K562 (cell line): Measurements from ENCODE around the gene TMEM63A. TPM values are rescaled to one million over a fixed set of nuclear protein-coding genes. Genes with fewer than 3 reads are reported as not detected.

ENCODE experiments used
- CHD1 ChIP-seq: fragments of 200-600 bp; sonication (generic); IDR thresholded peaks from one replicate; pipeline ENCODE4 v1.6.1; 2012; ENCODE audit warnings: mild to moderate bottlenecking, moderate library complexity, low read length, inconsistent platforms
- CHD2 ChIP-seq: IDR thresholded peaks from 2 replicates; pipeline ENCODE4 v1.6.1; 2011; ENCODE audit warnings: low read depth, low read length
- DDX20 ChIP-seq: fragments of 450-650 bp; IDR thresholded peaks from 2 replicates; pipeline ENCODE4 v1.6.1; 2016; ENCODE audit warnings: missing genetic modification characterization, low read depth, mild to moderate bottlenecking, missing compliant biosample characterization, moderate library complexity
- ELF2 ChIP-seq: fragments of 250-450 bp; sonication (Bioruptor Pico); IDR thresholded peaks from 2 replicates; pipeline ENCODE4 v1.5.0; 2021; ENCODE audit warnings: mild to moderate bottlenecking
- EP300 ChIP-seq: IDR thresholded peaks from 2 replicates; pipeline ENCODE4 v1.6.1; 2012; ENCODE audit warnings: low read length, improper control_type of control experiment
- EP400 ChIP-seq: fragments of 450-650 bp; IDR thresholded peaks from 2 replicates; pipeline ENCODE4 v1.6.1; 2017; ENCODE audit warnings: antibody characterized with exemption, mild to moderate bottlenecking, moderate library complexity
- FOXA1 ChIP-seq: fragments of 450-650 bp; IDR thresholded peaks from 2 replicates; pipeline ENCODE4 v1.6.1; 2016; ENCODE audit warnings: mild to moderate bottlenecking, borderline replicate concordance
- GABPB1 ChIP-seq: sonication (generic); formaldehyde crosslinking; IDR thresholded peaks from 2 replicates; pipeline ENCODE4 v1.8.0; 2022; ENCODE audit warnings: mild to moderate bottlenecking, missing genetic modification reagents
- HDAC1 ChIP-seq, 2 experiments: fragments of 450-650 bp; IDR thresholded peaks; 2 replicates each; pipeline ENCODE4 v1.6.1; 2016 to 2017; ENCODE audit warnings: inconsistent platforms in 1 of 2, mild to moderate bottlenecking in 1 of 2, moderate library complexity in 1 of 2
- HEY1 ChIP-seq: fragments of 250-450 bp; sonication (Bioruptor Pico); IDR thresholded peaks from 2 replicates; pipeline ENCODE4 v1.5.0; 2020; ENCODE audit warnings: mild to moderate bottlenecking, moderate library complexity, borderline replicate concordance
- HNRNPL ChIP-seq: fragments of 200-400 bp; formaldehyde crosslinking; IDR thresholded peaks from 2 replicates; pipeline ENCODE4 v1.6.1; 2017; ENCODE audit warnings: low read depth, mild to moderate bottlenecking, low read length
- MIER1 ChIP-seq: fragments of 450-650 bp; IDR thresholded peaks from 2 replicates; pipeline ENCODE4 v1.6.1; 2016; ENCODE audit warnings: antibody characterized with exemption, mild to moderate bottlenecking, low read depth
- NFIC ChIP-seq: fragments of 450-650 bp; IDR thresholded peaks from 2 replicates; pipeline ENCODE4 v1.6.1; 2017; ENCODE audit warnings: mild to moderate bottlenecking, inconsistent platforms
- RUNX1 ChIP-seq: sonication (generic); IDR thresholded peaks from 2 replicates; pipeline ENCODE4 v1.6.1; 2016; ENCODE audit warnings: antibody characterized with exemption, low read depth
- SREBF2 ChIP-seq: sonication (generic); formaldehyde crosslinking; IDR thresholded peaks from 2 replicates; pipeline ENCODE4 v1.4.0; 2020; ENCODE audit warnings: mild to moderate bottlenecking, missing genetic modification reagents
- SRSF1 ChIP-seq: fragments of 200-400 bp; formaldehyde crosslinking; IDR thresholded peaks from 2 replicates; pipeline ENCODE4 v1.6.1; 2017; ENCODE audit warnings: mild to moderate bottlenecking, low read depth, low read length, moderate library complexity
- TBL1XR1 ChIP-seq, 2 experiments: IDR thresholded peaks; 2 replicates each; pipeline ENCODE4 v1.6.1; 2012; ENCODE audit warnings: improper control_type of control experiment in 2 of 2, low read length in 2 of 2, mild to moderate bottlenecking in 1 of 2
- TCF3 ChIP-seq: sonication (generic); formaldehyde crosslinking; IDR thresholded peaks from 2 replicates; pipeline ENCODE4 v1.4.0; 2020; ENCODE audit warnings: mild to moderate bottlenecking, missing genetic modification reagents
- ZNF217 ChIP-seq: sonication (generic); formaldehyde crosslinking; IDR thresholded peaks from 2 replicates; pipeline ENCODE4 v1.8.0; 2022; ENCODE audit warnings: mild to moderate bottlenecking, missing genetic modification reagents
- ZNF347 ChIP-seq: fragments of 450-650 bp; formaldehyde crosslinking; IDR thresholded peaks from 2 replicates; pipeline ENCODE4 v1.4.0; 2020; ENCODE audit warnings: low read depth, mild to moderate bottlenecking, moderate library complexity
- ZNF551 ChIP-seq: fragments of 250-450 bp; sonication (Bioruptor Pico); IDR thresholded peaks from 2 replicates; pipeline ENCODE4 v1.5.0; 2021; ENCODE audit warnings: mild to moderate bottlenecking, moderate library complexity
- polyA plus RNA-seq, 8 experiments: library from polyadenylated mRNA; depleted of rRNA in 4 of 8; stranded (reverse) in 5 of 8; unstranded in 3 of 8; fragments of >200 nt; fragmentation: Nextera tagmentation in 2 of 8; fragmentation: Illumina TruSeq in 1 of 8; extraction: Ambion mirVana in 2 of 8; extraction: Trizol in 1 of 8; gene quantifications; 2 replicates each; pipeline versions ENCODE4 v1.2.1 to v1.2.3, GENCODE V29; 2011 to 2014; ENCODE audit warnings: inconsistent platforms in 1 of 8, missing spikeins in 1 of 8
- total RNA-seq, 7 experiments: library from RNA; depleted of rRNA in 6 of 7; stranded (reverse); fragments of >200 nt in 6 of 7; fragmentation: Illumina TruSeq in 2 of 7; extraction: Trizol in 2 of 7; gene quantifications; 2 replicates each; pipeline versions ENCODE4 v1.2.1 to v1.2.3, GENCODE V29; 2011 to 2021; ENCODE audit warnings: low replicate concordance in 1 of 7
- TF ChIP-seq, protein P1 (sequence below): sonication (generic); formaldehyde crosslinking; IDR thresholded peaks from 2 replicates; pipeline ENCODE4 v1.9.0; 2022; ENCODE audit warnings: mild to moderate bottlenecking, missing genetic modification reagents
- TF ChIP-seq, protein P2 (sequence below): fragments of 450-650 bp; formaldehyde crosslinking; conservative IDR thresholded peaks from 2 replicates; pipeline ENCODE4 v1.4.0; 2022; ENCODE audit warnings: mild to moderate bottlenecking, missing genetic modification characterization
- TF ChIP-seq, protein P3 (sequence below): fragments of 200-800 bp; sonication (Bioruptor generic); IDR thresholded peaks from 2 replicates; pipeline ENCODE4 v1.6.1; 2017; ENCODE audit warnings: missing genetic modification characterization, missing compliant biosample characterization

Gene TMEM63A
- total and polyA plus RNA-seq, 9 of the 15 experiments (the other 6 are each of a cell fraction or from before 2014, with no cell fraction given): 2.0 to 54.6 (median 17.5) TPM

DNA sequence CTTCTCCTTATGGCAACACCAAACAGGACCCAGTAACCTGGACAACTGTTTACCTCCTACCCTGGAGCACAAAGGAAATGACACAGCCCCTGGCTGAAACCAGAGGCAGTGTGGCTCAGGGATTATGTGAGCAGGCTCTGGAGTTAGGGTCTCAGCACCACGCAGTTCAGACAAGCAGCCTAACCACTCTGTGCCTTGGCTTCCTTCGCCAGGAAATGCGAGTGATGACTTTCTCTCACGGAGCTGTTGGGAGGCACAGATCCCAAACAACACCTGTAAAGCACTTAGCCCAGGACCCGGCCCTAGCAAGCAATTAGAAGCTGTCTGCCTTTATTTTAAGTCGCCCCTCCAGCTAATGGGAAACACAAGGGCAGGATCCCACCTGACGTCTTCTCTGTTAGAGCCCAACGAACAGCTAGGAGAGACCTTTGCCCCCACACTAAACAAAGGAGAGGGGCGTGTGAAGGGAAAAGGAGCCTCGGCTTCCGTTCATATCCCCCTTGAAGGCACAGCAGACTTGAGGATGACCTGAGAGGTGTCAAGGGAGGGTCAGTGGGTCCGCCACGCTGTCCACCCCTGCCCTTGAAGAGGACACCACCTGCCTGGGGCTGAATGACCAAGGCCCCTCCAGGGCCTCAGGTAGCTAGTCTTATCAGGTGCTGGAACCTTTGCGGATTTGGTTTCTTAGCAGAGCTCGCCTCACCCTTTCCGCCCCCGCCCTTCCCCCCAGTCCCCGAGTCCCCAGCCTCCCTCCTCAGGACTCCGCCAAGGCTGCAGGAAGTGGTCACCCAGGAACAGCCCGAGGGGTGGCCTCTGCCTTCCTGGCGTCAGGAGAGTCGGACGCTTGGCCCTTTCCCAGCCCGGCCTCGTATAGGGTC, 860 bp downstream of the TMEM63A start (continued):
- TF ChIP-seq TBL1XR1 (IDR thresholded peaks at IDR 0.05; ENCODE audit: low read length in 2 of 2) (0 out of 4 replicates have a peak, but pooled peaks of 1 of the 2 experiments have one; percentile 17), ZNF347 (CRISPR knock-in tag) (no peak), MIER1 (no peak), GABPB1 (peak; percentile 8; the same call in 1 of the 2 replicates), ZNF217 (no peak), DDX20 (tag) (no peak), HEY1 (CRISPR knock-in tag) (no peak), EP400 (no peak; the same call in 1 of the 2 replicates), ZNF551 (CRISPR knock-in tag) (no peak), RUNX1 (no peak), HNRNPL (no peak), FOXA1 (no peak), EP300 (no peak), SRSF1 (no peak), NFIC (peak; percentile 12; the same call in 1 of the 2 replicates), TCF3 (CRISPR knock-in tag) (0 out of 2 replicates have a peak, but pooled peaks have one; percentile 16), CHD1 (no peak), SREBF2 (no peak), CHD2 (no peak), HDAC1 (IDR thresholded peaks at IDR 0.05) (0 out of 4 replicates have a peak, but pooled peaks of 1 of the 2 experiments have one; percentile 17), ELF2 (no peak)
- TF ChIP-seq, protein P1, sequence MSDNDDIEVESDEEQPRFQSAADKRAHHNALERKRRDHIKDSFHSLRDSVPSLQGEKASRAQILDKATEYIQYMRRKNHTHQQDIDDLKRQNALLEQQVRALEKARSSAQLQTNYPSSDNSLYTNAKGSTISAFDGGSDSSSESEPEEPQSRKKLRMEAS (CRISPR knock-in tag): no peak
- TF ChIP-seq, protein P2, sequence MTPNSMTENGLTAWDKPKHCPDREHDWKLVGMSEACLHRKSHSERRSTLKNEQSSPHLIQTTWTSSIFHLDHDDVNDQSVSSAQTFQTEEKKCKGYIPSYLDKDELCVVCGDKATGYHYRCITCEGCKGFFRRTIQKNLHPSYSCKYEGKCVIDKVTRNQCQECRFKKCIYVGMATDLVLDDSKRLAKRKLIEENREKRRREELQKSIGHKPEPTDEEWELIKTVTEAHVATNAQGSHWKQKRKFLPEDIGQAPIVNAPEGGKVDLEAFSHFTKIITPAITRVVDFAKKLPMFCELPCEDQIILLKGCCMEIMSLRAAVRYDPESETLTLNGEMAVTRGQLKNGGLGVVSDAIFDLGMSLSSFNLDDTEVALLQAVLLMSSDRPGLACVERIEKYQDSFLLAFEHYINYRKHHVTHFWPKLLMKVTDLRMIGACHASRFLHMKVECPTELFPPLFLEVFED (CRISPR knock-in tag): 0 out of 2 replicates have a peak, but pooled peaks have one; percentile 7
- TF ChIP-seq, protein P3, sequence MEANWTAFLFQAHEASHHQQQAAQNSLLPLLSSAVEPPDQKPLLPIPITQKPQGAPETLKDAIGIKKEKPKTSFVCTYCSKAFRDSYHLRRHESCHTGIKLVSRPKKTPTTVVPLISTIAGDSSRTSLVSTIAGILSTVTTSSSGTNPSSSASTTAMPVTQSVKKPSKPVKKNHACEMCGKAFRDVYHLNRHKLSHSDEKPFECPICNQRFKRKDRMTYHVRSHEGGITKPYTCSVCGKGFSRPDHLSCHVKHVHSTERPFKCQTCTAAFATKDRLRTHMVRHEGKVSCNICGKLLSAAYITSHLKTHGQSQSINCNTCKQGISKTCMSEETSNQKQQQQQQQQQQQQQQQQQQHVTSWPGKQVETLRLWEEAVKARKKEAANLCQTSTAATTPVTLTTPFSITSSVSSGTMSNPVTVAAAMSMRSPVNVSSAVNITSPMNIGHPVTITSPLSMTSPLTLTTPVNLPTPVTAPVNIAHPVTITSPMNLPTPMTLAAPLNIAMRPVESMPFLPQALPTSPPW: peak; percentile 71
